HG03025 (cell line): Measurements from ENCODE around the gene ADGRD1.
"Not testable (repeated sequence)": the region's sequence is repeated elsewhere in the genome, so short reads cannot be mapped to it uniquely, and the experiment has no call there.

Source experiments
- ATAC-seq: cut with Tn5 transposase; IDR thresholded peaks from one replicate; pipeline ENCODE4 v1.9.1; 2021; ENCODE audit warnings: mild to moderate bottlenecking, moderate library complexity; ENCODE audit not compliant: unreplicated experiment, low FRiP score

ADGRD1 gene

DNA sequence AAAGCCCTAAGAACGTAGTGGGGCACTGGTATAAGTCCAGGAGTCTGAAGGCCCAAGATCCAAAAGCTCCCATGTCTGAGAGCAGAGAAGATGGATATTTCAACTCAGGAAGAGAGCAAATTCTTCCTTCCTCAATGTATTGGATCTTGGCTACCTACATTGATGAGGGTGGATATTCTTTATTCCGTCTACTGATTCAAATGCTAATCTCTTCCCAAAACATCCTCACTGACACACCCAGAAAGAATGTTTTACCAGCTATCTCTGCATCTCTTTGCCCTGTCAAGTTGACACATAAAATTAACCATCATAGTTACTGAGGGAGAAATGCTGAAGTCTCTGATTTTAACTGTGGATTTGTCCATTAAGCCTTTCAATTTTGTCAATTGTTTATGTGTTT is 16.6 kb upstream of the ADGRD1 start:
- ATAC-seq, result no peak

DNA sequence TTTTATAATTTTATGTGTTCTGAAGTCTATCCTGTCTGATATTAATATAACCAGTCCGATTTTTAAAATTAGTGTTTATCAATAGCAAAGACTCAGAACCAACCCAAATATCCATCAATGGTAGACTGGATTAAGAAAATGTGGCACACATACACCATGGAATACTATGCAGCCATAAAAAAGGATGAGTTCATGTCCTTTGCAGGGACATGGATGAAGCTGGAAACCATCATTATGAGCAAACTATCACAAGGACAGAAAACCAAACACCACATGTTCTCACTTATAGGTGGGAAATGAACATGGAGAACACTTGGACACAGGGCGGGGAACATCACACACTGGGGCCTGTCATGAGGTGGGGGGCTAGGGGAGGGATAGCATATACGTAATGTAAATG is 16.2 kb upstream of the ADGRD1 start:
- not testable (repeated sequence) for ATAC-seq

DNA sequence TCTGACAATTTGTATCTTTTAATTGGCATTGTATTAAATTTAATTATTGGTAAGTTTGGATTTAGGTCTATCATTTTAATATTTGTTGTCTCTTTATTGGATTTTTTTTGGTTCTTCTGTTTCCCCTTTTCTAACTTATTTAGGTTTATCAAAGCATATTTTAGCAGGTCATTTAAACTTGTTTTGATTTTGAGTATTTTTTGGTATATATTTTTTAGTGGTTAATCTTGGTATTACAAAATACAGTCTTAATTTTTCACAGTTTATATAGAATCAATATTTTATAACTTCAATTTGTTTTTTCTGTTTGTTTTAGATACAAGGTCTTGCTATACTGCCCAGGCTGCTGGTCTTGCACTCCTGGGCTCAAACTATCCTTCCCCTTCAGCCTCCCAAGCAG is 15.5 kb upstream of the ADGRD1 start:
- no peak for ATAC-seq

DNA sequence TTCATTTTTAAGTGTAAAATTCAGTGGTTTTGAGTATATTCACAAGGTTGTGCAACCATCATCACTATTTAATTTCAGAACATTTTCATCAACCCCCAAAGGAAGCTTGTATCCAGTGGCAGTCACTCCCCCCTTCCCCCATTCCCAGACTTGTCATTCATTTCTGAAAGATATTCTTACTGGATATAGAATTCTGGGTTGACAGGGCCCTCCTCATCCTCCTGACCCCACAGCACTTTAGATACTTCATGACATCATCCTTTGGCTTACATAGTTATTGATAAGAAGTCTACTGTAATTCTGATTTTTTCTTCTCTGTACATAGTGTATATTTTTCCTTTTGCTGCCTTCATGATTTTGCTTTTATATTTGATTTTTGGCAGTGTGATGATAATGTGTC is 8.8 kb upstream of the ADGRD1 start:
- ATAC-seq, result no peak

DNA sequence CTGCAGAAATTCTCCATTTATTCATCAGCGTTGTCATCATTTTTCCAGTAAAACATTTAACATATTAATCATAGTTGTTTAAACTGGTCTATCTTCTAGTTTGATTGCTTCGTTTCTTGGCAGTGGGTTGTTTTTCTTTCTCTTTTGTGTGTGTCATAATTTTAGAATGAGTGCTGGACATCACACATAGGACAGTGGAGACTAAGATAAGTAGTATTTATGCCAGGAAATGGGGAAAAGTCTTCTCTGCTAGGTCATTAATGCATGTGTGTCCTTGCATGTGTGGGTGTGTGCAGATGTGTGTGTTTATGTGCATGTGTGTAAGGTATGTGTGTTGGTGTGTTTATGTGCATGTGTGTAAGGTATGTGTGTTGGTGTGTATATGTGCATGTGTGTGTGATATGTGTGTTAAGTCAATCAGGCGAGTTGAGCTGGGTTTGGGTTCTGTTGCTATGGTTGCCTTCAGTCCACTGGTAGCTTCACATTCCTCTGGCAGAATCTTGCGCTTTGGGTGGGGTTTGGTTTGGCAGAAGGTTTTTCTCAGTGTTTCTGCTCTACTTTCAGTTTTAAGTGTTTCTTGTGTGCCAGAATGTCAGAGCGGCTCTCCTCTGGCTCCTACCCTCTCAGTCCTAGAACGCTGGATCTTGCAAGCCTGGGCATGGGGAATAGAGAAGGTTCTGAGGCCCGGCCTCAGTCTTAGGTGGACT is 7.8 kb upstream of the ADGRD1 start:
- no peak for ATAC-seq

DNA sequence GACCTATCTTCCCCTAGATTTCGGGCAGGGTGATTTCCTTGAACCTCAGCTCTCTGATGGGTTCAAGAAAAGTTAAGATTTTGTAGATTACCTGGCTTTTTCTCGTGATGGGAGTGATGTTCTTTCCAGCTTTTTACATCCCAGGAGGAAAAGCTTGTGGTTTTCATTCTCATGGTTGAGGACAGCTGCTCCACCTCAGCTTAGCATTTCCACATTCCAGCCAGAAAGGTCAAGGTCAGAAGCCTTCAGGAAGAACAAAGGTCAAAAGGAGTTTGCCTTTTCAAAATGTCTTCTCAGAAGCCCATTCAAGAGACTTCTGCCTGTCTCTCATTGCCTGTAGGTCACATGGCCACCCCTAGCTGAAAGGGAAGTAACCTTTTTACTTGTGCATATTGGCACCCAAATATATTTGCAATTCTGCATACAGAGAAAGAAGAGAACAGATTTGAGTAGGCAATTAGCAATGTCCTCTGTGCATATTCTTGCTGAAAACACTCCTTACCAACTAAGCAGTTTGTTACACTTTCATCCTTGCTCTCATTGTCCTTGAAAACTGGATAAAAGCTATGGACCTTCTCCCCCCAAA is 6.6 kb upstream of the ADGRD1 start:
- ATAC-seq, result no peak

DNA sequence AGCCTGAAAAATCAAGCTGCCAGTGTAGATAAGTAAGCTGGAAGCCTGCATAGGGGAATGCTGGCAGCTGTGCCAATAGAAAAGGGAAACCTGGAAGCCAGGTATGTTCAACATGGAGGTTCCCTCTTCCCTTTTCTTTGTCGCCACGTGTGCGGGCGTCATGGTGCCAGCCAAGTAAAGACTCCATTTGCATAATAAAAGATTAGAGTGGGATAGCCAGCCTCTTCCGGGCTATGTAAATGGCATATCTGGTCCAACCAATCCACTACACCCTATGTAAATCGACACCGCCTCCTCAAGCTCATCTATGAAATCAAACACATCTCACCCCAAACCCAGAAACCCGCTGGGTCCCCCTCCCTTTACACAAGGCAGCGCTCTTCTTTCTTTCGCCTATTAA is 5.6 kb upstream of the ADGRD1 start:
- no peak for ATAC-seq

DNA sequence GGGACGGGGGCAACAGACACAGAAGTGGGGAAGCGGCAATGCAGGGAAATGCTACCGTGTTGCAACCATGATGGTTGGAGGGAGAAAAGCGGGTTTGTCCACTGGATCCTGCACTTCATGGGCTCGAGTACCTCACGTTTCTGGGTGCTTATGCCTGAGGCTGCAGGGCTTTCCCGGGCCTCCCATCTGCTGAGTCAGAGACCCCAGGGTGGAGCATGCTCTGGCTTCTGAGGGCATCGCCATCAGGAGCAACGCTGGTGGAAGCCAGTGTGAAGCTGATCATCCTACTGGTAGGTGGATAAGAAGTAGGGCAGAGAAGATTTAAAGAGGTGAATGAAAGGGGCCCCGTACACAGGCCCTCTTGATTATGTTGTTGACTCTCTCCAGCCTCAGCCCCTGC is 5.0 kb upstream of the ADGRD1 start:
- ATAC-seq, result no peak

DNA sequence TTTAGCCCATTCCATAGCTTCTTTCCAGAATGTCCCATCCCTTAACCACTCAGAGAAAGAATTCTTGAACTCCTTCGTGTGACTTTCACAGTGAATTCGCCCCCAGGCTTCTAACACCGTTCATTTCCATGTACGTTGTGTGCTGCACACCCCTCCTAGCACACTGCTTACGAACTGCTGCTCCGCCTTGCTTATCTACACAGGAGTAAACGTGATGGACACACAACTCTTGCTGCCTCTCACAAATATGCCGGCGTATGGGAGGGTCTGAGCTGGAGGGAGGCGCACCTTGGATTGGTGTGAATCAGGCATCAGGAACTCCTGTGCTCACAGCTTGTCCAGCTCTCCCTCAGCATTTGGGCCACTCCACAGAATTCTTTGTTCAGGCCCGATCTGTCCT is 3.9 kb upstream of the ADGRD1 start:
- ATAC-seq, result no peak

DNA sequence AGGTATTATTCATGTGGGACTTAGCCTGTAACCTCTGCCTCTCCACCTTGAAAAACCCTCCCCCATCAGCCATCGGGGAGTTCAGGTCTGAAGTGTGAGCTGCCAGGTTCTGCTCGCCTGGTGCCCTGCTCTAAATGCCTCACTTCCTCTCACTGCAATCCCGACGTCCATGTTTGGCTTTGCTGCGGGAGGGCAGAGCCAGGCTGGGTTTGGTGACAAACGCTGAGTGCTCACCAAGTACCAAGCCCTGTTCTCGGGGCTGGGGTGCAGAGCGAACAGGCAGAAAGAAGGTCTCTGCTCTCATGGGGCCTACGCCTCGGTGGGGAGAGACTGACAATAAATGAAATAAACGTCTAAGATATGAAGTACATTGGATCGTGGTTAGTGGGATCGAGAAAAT is 2.1 kb upstream of the ADGRD1 start:
- ATAC-seq, result no peak

DNA sequence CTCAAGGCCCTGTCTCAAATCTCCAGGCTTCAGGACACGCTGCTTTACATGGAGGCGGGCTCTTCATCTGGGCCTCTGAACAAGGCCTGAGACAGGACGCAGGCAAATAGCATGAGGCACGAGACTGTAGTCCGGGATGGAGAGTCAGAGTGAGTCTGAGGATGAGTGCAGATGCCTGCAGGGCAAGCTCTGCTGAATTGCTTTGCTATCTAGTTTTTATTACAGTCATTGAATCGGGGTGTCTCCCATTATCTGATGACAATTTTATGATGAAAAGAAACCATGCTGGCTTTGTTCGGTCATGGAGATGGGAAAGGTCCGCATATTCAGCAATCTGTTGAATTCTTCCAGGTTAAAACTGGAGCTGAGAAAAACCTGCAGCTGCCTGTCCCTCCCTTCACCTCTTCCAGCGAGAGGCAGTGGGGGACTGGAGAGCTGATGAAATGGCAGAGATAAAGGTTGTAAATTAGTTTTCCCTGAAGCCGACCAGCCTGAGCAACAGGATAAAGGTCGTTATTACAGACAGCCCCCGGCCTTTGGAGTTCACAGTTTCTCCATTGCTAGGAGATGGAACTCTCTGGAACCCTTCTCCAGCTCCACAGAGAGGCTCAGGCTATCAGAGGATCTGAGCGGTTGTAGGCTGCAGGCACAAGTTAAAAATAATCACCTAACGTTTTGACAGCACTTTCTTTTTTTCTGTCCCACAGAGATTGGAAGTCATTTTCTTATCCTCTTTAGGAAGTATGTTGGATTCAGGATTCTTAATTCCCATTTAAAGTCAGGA is 1.3 kb upstream of the ADGRD1 start:
- no peak for ATAC-seq

DNA sequence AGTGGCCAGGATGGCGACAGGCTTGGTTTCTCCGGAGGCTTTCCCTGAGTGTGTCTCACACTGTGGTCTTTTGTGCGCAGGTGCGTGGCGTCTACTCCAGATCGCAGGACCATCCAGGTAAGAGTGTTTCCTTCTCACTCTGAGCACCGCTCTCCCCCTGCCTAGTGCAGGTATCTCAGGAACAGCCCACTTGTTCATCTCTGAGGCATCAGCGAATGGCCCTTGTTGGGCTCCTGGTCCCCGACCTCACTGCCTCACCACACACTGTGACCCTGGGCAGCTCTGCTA is 781 bp downstream of the ADGRD1 start:
- no peak for ATAC-seq

DNA sequence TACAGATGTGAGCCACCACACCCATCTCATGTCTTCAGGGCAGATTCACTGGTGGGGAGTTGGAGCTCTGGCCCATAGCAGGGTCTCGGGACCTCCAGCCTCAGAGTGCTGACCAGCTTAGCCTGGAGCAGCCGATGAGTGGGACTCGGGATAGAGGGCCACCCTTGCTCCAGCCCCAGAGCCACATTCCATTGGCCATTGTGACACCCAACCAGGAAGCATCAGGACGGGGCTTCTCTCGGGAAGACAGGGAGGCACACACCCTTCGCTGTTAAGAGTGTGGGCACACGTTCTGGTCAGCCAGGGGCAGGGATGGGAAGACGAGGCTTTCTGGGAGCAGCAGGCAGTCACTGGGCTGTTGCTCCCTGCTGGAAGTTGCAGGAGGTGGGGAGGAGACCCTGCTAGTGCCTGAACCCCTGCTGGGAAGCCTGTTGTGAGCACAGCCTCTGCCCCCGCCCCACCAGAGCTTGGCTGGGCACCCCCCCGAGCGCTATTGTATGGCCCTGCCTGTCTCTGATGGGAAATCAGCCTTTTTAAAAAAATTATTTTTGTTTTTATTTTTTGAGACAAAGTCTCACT is 1.6 kb downstream of the ADGRD1 start:
- no peak for ATAC-seq

DNA sequence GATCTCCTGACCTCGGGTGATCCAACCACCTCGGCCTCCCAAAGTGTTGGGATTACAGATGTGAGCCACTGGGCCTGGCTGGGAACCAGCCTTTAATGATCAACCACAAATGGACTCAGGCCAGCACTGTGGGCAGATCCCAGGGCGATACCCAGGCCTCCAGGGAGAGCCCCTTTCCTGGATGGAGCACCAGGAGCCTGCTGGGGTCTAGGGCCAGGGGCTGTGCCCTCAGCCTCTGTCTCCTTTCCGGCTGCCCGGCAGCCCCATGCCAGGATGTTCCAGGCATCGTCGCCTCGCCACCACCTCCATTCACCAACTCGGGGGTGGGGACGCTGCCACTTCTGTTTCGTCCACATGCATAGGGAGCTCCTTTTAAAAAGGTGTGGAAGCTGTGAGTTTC is 2.3 kb downstream of the ADGRD1 start:
- ATAC-seq, result no peak

DNA sequence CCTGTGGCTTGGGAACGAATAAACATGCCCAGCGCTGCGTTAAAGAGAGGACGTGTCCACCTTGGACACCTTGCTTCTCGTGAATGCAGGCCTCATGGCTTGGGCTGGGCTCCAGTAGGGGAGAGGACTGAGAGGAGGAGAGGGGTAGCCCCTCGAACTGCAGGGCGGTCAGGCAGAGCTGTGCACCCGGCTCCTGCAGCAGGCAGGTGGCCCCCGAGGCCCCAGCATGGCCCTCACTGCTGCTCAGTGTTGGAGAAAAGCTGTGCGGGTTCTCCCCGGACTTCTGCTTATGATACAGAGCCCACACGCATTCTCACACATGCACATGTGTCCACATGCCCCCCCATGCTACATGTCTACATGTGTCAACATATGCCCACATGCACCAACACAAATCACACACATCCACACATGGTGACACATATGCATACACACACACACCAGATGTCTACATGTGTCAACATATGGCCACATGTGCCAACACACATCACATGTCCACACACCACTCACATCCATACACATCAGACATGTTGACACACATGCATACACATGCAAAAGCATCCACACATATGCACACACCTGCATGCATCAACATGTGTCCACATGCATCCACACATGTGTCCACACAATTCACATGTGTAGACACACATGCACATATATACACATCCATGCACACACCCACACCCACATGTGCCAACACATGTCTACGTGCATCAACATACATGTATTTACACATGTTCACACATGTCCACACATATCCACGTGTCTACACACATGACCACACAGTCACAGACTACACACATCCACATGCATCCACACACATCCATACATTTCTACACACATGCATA is 3.0 kb downstream of the ADGRD1 start:
- no peak for ATAC-seq

DNA sequence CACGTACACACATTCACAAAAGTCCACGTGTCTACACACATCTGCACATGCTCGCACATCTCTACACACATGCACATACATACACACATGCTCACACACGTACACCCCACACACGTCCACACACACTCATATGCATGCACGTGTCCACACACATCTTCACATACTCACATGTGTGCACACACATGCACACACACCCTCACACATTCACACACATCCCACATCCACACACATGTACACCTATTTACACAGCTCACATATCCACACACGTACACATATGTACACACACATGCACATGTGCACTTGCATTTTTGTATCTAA is 3.6 kb downstream of the ADGRD1 start:
- no peak for ATAC-seq

DNA sequence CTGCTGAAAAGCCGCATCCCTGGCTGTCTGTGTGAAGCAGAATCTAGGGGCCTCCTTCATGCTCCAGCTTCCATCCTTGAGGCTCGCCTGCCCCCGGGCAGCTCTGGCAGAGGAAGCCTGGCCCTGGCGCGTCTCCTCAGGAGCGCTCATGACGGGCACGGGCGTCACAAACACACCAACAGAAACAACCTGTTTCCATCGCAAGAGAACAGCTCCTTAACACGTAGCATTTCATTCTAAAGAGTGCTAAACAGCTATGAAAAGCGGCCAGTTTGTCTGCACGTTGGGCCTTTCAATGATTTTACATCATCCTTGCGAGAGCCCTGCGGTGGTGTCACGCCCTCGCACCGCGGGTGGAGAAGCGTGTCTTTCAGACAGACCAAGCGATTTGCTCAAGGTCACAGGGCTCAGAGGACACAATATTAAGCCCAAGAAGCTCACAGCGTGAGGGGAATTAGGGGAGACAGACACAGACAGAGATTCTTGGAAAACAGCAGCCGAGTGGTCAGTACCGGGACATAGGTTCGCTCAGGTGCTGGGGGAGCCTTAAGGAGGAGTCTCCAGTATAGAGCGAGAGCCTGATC is 4.9 kb downstream of the ADGRD1 start:
- ATAC-seq, result no peak

DNA sequence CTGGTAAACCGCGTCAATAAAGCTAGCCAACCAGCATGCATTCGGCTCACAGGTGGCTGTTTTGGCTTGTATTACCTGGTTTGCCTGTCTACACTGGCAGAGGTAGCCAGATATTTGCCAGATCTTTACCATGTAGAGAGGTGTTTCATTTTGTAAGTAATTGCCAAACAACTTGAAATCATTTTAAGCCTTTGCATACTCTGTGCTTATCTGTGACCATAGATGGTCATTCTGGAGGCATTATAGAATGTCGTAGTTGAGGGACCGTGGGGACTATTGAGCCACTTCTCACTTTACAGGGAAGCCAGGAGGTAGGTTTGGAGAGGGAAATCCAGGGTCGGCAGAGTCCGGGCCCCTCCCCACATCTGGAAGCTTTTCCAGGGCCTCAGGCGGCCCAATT is 5.9 kb downstream of the ADGRD1 start:
- ATAC-seq, result no peak

DNA sequence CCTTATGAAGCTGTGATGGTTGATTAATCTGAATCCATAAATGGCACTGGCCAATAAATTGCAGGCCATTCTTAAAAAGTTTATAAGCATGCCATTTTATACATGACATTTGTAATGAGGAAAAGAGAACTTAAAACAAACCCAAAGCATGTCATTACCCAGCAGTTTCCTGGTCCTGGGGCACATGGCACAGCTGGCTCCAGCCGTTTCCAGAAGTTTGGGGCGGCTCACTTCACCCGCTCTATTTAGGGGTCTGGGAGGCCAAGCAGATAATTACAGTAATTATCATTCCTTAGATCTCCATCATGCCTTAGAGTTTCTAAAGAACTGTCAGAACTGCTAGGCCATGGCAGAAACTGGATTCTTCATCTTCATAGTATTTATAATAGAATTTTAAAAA is 6.4 kb downstream of the ADGRD1 start:
- ATAC-seq, result no peak

DNA sequence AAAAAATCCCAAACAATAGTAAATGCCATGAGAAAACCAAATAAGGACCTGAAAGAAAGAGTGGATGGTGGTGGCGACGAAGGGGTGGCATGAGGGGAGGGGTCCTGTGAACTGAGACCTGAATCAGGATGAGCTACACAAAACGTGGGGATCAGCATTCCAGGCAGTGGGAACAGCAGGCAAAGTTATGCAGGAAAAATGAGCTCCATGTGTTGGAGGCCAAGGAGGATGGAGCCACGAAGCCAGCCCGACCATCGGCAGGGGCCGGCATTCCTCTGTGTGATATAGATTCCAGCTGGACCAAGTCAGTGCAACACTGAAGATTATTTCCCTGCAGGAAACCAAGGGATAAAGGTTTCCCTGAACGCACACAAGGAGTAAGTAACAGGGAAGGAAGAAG is 7.1 kb downstream of the ADGRD1 start:
- no peak for ATAC-seq
